Endothelial cell (in vitro differentiated cells): ENCODE measurements around the gene PRKAG2. TPM values are rescaled to one million over a fixed set of nuclear protein-coding genes. Genes with fewer than 3 reads are reported as not detected.
A peak's percentile ranks its signal among the peaks of the same experiment; 100 is the strongest.

Experiments
- DNase-seq: peaks from one replicate; pipeline ENCODE4 v3.0.0; 2021; ENCODE audit warnings: low spot score
- H3K27ac Mint-ChIP-seq: one replicate; pipeline ENCODE4 v1.8.0; 2021; ENCODE audit warnings: mixed read lengths, inconsistent platforms; ENCODE audit not compliant: unreplicated experiment
- H3K27me3 Mint-ChIP-seq: one replicate; pipeline ENCODE4 v1.8.0; 2021; ENCODE audit warnings: mild to moderate bottlenecking, moderate library complexity, mixed read lengths, inconsistent platforms; ENCODE audit not compliant: unreplicated experiment
- H3K36me3 Mint-ChIP-seq: one replicate; pipeline ENCODE4 v1.8.0; 2021; ENCODE audit warnings: mild to moderate bottlenecking, low read depth, mixed read lengths, inconsistent platforms; ENCODE audit not compliant: unreplicated experiment
- H3K4me1 Mint-ChIP-seq: one replicate; pipeline ENCODE4 v1.8.0; 2021; ENCODE audit warnings: mild to moderate bottlenecking, mixed read lengths, inconsistent platforms; ENCODE audit not compliant: unreplicated experiment
- H3K4me3 Mint-ChIP-seq: one replicate; pipeline ENCODE4 v1.8.0; 2021; ENCODE audit warnings: mild to moderate bottlenecking, mixed read lengths, inconsistent platforms; ENCODE audit not compliant: unreplicated experiment
- H3K9me3 Mint-ChIP-seq: one replicate; pipeline ENCODE4 v1.8.0; 2021; ENCODE audit warnings: mixed read lengths, inconsistent platforms; ENCODE audit not compliant: unreplicated experiment
- total RNA-seq: library from RNA; stranded (reverse); fragmentation: NEBNext Ultra II Directional; extraction: Animal tissue kit (Norgen Biotek cat#: 25700); gene quantifications from one replicate; pipeline ENCODE4 v1.2.1, GENCODE V29; 2021; ENCODE audit not compliant: unreplicated experiment
- TF ChIP-seq, protein P1 (sequence below): fragments of 200-600 bp; sonication (generic); IDR thresholded peaks from one replicate; pipeline ENCODE4 v1.5.0; 2021; ENCODE audit warnings: antibody characterized with exemption; ENCODE audit not compliant: unreplicated experiment

The PRKAG2 gene
- total RNA-seq, 1 donor from 2014 or later, result 16.0 TPM

DNA sequence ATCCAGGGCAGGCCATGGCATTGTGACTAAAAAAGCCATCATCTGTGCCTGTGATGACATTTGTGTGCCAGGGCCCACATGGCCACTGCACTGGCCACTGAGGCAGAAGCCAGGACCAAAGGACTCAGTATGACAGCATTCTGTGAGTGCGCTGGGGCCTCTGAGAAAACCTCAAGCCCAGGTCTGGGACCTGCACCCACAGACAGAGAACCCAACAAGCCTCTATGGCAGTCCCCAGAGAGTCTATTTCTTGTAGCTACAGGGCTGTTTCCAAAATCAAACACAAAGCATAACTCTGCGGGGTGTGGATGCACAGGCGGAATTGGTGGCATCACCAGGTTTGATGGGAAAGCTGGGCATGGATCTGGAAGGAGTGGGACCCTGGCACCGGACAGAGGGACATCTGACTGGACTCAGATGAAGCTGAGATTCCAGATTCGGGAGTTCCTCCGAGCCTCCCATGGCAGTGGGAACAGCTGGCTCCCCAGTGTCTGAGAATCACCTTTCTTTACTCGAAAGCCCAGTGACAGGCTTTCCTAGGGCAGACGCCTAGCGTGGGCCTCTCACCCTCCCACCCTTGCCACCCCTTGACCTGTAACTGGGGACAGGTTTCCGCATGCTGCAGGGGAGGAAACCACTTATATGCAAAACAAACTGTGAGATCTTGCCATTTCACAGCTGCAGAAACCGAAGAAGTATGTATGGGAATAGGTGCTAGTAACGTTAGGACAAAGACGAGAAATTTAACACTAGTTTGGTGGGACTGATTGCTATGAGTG lies 286.7 kb downstream of the PRKAG2 start:
- H3K27ac Mint-ChIP-seq, result no peak overlapping the region
- peaks cover 2% of the 10 kb centered on the region for H3K27me3 Mint-ChIP-seq
- peaks cover 21% of the 10 kb centered on the region for H3K4me1 Mint-ChIP-seq
- no peaks in the 10 kb centered on the region for H3K9me3 Mint-ChIP-seq
- no peak overlapping the region for H3K4me3 Mint-ChIP-seq
- TF ChIP-seq, protein P1, sequence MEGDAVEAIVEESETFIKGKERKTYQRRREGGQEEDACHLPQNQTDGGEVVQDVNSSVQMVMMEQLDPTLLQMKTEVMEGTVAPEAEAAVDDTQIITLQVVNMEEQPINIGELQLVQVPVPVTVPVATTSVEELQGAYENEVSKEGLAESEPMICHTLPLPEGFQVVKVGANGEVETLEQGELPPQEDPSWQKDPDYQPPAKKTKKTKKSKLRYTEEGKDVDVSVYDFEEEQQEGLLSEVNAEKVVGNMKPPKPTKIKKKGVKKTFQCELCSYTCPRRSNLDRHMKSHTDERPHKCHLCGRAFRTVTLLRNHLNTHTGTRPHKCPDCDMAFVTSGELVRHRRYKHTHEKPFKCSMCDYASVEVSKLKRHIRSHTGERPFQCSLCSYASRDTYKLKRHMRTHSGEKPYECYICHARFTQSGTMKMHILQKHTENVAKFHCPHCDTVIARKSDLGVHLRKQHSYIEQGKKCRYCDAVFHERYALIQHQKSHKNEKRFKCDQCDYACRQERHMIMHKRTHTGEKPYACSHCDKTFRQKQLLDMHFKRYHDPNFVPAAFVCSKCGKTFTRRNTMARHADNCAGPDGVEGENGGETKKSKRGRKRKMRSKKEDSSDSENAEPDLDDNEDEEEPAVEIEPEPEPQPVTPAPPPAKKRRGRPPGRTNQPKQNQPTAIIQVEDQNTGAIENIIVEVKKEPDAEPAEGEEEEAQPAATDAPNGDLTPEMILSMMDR, result no peak
- DNase-seq, result no peak
- peaks cover 3% of the 10 kb centered on the region for H3K36me3 Mint-ChIP-seq

DNA sequence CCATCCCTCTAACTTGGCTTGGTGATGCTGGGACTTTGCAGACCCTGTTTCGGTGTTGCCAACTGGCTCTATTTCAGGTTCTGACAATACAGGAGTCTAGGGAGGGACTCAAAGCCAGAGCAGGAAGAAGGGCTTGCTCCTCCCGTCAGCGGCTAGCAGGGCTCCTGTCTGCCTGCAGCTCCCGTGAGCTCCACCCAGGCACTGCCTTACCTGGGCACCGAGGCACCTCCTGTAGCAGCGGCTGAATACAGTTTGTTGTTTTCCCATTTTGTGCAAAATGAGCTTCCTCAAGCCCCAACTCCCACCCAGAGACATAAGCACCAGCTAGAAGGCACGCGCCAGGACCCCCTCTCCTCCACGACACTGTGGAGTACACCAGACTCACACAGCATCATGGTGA lies 287.9 kb downstream of the PRKAG2 start:
- Mint-ChIP-seq H3K9me3 (no peaks in the 10 kb centered on the region), H3K27ac (no peak overlapping the region), H3K4me1 (peaks cover 21% of the 10 kb centered on the region), H3K36me3 (peaks cover 3% of the 10 kb centered on the region), H3K4me3 (no peak overlapping the region), H3K27me3 (peaks cover 2% of the 10 kb centered on the region)
- no peak for DNase-seq
- TF ChIP-seq, protein P1, result no peak

DNA sequence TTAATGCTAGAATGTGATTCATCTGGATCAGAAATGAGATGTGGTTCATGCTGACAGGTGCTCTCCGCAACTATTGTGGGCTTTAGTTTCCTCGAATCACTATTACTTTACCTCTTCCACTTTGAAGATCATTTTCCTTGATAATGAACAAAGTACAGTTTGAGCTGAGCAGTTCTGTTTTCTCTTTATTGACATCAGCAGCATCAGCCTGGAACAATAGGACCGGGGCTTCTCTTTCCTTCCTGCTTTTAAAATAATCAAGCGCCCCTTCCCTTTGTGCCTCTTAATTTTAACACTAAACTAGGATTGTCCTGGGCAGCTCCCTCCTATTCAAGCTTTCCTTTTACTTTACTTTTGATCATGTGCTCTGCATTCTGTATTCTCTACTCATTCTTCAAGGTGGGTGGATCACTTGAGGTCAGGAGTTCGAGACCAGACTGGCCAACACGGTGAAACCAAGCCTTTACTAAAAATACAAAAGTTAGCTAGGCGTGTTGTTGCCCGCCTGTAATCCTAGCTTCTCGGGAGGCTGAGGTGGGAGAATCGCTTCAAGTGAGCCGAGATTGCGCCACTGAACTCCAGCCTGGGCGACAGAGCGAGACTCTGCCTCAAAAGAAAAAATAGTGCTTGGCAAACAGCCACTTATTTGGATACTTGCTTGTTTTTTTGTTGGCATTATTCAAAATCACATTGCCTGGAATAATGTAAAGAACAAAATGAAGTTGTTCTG lies 290.2 kb downstream of the PRKAG2 start:
- TF ChIP-seq, protein P1, result no peak
- DNase-seq, result no peak
- no peaks in the 10 kb centered on the region for H3K27me3 Mint-ChIP-seq
- H3K27ac Mint-ChIP-seq, result peak overlapping the region; percentile 92
- H3K36me3 Mint-ChIP-seq, result no peaks in the 10 kb centered on the region
- no peak overlapping the region for H3K4me3 Mint-ChIP-seq
- H3K4me1 Mint-ChIP-seq, result peaks cover 21% of the 10 kb centered on the region
- no peaks in the 10 kb centered on the region for H3K9me3 Mint-ChIP-seq

DNA sequence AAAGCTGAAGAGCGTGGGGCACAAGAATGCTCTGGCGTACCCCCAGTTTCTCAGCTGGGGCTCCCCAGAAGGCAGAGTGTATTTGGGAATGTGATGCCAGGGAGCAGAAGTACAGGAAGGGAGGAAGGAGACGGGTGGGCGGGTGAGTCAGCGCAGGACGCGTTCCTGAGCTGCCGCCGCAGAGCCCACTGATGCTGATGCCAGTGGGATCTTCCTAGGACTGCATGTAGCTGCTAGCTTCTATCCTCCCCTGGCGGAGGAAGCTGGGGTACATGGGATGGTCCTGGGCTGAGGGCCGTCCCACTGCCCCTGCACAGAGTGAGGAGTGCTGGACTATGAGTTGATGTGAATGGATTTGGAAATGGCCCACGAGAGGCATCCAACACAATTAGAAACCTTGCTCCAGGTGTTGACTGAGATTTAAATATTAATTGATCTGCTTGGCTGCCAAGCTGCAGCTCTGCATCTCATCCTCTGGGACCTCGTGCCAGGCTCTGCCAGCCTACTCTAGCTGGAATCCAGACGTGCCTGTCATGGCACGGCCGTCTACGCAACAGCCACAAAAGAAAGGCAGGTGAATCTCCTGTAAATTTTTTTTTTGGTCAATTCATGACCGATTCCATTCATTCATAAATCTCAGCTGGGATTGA lies 291.0 kb downstream of the PRKAG2 start:
- no peak overlapping the region for H3K4me3 Mint-ChIP-seq
- no peaks in the 10 kb centered on the region for H3K9me3 Mint-ChIP-seq
- H3K27me3 Mint-ChIP-seq, result no peaks in the 10 kb centered on the region
- no peaks in the 10 kb centered on the region for H3K36me3 Mint-ChIP-seq
- peak overlapping the region; percentile 92 for H3K27ac Mint-ChIP-seq
- TF ChIP-seq, protein P1, result no peak
- peaks cover 21% of the 10 kb centered on the region for H3K4me1 Mint-ChIP-seq
- no peak for DNase-seq
